ENCODE measurements around the gene RAPGEF5. TPM values are rescaled to one million over a fixed set of nuclear protein-coding genes. Genes with fewer than 3 reads are reported as not detected.

The RAPGEF5 gene
- total RNA-seq, 1 donor from 2014 or later: 16.5 TPM

GRCh38 chr7:22138106-22138505 is 218.8 kb downstream of the RAPGEF5 start:
- H3K27ac ChIP-seq (replicated peaks): no peak overlapping the region
- intact Hi-C loops (cut with micrococcal nuclease): no loop called here
- H3K36me3 ChIP-seq: peaks cover 75% of the 10 kb centered on the region
- no peaks in the 10 kb centered on the region for H3K27me3 ChIP-seq (ENCODE audit: low read depth)
- H3K4me1 ChIP-seq: no peaks in the 10 kb centered on the region
- H3K4me3 ChIP-seq: no peak overlapping the region
- no peaks in the 10 kb centered on the region for H3K9me3 ChIP-seq (replicated peaks)
- no peak for DNase-seq
- no peak for TF ChIP-seq CTCF (IDR thresholded peaks at IDR 0.05; ENCODE audit: borderline replicate concordance)

GRCh38 chr7:22137466-22137865 is 219.5 kb downstream of the RAPGEF5 start:
- intact Hi-C loops (cut with micrococcal nuclease): no loop called here
- H3K27ac ChIP-seq (replicated peaks): no peak overlapping the region
- H3K36me3 ChIP-seq: peaks cover 78% of the 10 kb centered on the region
- H3K27me3 ChIP-seq (ENCODE audit: low read depth): no peaks in the 10 kb centered on the region
- no peak overlapping the region for H3K4me3 ChIP-seq
- no peaks in the 10 kb centered on the region for H3K4me1 ChIP-seq
- no peak for DNase-seq
- no peaks in the 10 kb centered on the region for H3K9me3 ChIP-seq (replicated peaks)
- no peak for TF ChIP-seq CTCF (IDR thresholded peaks at IDR 0.05; ENCODE audit: borderline replicate concordance)

- Histone ChIP-seq H3K9me3 (replicated peaks) (no peaks in the 10 kb centered on the region), H3K4me1 (no peaks in the 10 kb centered on the region), H3K36me3 (peaks cover 77% of the 10 kb centered on the region), H3K27me3 (ENCODE audit: low read depth) (no peaks in the 10 kb centered on the region), H3K4me3 (no peak overlapping the region), H3K27ac (replicated peaks) (no peak overlapping the region)
- TF ChIP-seq CTCF (IDR thresholded peaks at IDR 0.05; ENCODE audit: borderline replicate concordance): no peak
- intact Hi-C loops (cut with micrococcal nuclease): no loop called here
- no peak for DNase-seq
These were observed 219.9 kb downstream of the RAPGEF5 start for GRCh38 chr7:22137026-22137425.

GRCh38 chr7:22129819-22130580 is 227.0 kb downstream of the RAPGEF5 start:
- intact Hi-C loops (cut with micrococcal nuclease): no loop called here
- H3K36me3 ChIP-seq: peaks cover 35% of the 10 kb centered on the region
- no peak for TF ChIP-seq CTCF (IDR thresholded peaks at IDR 0.05; ENCODE audit: borderline replicate concordance)
- H3K27ac ChIP-seq (replicated peaks): peak overlapping the region; percentile 59
- no peaks in the 10 kb centered on the region for H3K9me3 ChIP-seq (replicated peaks)
- H3K4me1 ChIP-seq: peaks cover 34% of the 10 kb centered on the region
- no peak overlapping the region for H3K4me3 ChIP-seq
- DNase-seq: no peak
- H3K27me3 ChIP-seq (ENCODE audit: low read depth): no peaks in the 10 kb centered on the region

GRCh38 chr7:22129166-22129565 is 227.8 kb downstream of the RAPGEF5 start:
- peaks cover 29% of the 10 kb centered on the region for H3K36me3 ChIP-seq
- TF ChIP-seq CTCF (IDR thresholded peaks at IDR 0.05; ENCODE audit: borderline replicate concordance): no peak
- no peak overlapping the region for H3K4me3 ChIP-seq
- no peak for DNase-seq
- no peaks in the 10 kb centered on the region for H3K27me3 ChIP-seq (ENCODE audit: low read depth)
- H3K9me3 ChIP-seq (replicated peaks): no peaks in the 10 kb centered on the region
- peaks cover 43% of the 10 kb centered on the region for H3K4me1 ChIP-seq
- intact Hi-C loops (cut with micrococcal nuclease): no loop called here
- H3K27ac ChIP-seq (replicated peaks): peak overlapping the region; percentile 59

All from left ventricle myocardium inferior (tissue), 1 donor.